ENCODE results near the gene FBXW11.
"Not testable (repeated sequence)": the region's sequence is repeated elsewhere in the genome, so short reads cannot be mapped to it uniquely, and the experiment has no call there.

Gene FBXW11

DNA sequence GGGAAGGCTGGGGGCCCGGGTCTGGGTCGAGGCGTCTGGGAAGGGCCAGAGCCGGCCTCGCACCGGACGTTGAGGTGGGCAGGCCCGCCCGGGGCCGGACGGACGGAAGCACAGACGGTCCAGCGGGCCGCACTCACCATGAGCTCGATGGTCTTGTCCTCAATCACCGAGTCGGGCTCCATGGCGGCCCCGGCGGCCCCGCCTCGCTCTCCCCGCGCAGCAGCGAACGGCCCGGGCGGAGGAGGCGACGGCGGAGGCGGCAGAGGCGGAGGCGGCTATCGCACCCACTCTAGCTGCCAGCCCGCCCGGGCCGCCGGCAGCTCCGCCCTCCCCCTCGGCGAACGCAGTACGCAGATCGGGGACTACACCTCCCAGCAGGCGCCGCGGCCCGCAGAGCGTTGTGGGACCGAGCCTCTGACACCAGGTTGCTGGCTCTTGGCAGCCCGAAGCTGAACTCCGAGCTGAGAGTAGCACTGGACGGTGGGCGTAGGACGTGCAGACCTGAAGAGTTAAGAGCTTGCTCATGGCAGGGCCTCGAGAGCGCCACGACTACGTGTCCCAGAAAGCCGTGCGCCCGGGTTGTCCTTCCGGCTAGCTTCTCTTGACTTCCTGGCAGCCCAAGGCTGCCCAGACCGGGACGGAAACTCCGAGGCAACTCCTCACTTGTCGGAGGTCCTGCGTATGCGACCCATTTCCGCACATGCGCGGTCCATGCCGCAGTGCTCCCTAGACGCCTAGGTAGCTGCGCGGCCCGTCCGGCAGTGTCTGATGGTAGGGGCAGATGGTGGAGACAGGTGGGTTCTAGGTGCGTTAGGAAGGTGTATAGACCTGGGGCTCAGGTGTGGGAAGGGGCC lies at the start of gene FBXW11:
Gene FBXW11, minus strand, starts transcription at position 318 of the 854 bp plus-strand sequence. Its CDS starts 136 bp downstream, at position 182.
- DNase-seq: peak; percentile 93

DNA sequence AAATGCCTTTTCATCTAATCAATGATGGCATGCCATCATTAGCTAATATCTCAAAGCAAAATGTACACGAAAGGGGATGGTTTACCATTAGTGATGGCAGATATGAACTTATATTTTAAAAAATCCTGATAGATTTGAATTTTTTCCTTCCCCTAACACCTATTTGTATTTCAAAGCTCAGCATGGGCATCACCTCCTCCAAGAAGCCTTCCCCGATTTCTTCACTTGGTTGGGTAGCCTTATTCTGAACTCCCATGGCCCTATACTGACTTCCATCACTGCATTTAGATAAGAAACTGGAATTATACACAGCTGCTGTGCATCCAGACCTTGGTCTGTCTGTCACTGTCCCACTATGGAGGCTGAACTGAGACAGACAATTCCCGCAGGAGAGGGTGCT lies 49.6 kb upstream of the FBXW11 start:
- DNase-seq: no peak

DNA sequence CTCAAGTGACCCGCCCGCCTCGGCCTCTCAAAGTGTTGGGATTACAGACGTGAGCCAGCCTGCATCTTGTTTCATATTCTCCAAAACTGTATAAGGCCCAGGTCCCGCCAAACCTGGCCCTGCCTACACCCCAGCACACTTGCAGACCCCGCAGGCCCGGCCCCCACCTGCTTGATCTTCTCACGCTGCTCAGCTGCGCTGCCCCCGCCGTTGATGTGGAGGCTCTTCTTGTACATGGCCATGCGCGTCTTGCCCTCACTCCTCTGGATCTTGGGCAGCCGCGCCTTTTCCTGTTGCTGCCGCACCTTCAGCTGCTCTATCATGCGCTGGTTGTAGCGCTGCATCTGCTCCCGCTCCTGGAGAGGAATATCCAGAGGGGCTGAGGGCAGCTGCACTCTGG lies 49.0 kb upstream of the FBXW11 start:
- DNase-seq: no peak

DNA sequence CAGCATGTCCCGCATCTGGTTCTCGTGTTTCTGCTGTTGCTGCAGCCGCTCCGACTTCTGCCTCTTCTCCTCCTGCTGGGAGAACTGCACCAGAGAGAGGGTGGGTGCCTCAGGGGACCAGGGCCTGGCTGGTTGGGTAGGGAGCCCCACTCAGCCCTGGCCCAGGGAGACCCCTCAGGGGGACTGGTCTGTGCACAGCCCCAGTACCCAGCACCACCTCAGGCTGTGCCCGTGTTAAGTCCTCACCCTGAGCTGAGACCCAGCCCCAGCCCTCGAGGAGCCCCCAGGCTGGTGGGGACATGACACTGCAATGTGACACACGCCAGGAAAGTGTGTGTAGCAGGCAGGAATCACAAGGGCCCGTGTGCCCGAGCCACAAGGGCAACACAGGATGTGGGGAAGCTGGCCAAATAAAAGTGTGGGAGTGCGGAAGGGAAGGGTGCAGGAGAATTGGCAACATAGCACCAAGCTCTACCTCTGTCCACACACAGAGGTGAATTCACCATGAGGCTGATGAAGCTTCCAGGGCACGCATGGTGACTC lies 48.2 kb upstream of the FBXW11 start:
- no peak for DNase-seq

DNA sequence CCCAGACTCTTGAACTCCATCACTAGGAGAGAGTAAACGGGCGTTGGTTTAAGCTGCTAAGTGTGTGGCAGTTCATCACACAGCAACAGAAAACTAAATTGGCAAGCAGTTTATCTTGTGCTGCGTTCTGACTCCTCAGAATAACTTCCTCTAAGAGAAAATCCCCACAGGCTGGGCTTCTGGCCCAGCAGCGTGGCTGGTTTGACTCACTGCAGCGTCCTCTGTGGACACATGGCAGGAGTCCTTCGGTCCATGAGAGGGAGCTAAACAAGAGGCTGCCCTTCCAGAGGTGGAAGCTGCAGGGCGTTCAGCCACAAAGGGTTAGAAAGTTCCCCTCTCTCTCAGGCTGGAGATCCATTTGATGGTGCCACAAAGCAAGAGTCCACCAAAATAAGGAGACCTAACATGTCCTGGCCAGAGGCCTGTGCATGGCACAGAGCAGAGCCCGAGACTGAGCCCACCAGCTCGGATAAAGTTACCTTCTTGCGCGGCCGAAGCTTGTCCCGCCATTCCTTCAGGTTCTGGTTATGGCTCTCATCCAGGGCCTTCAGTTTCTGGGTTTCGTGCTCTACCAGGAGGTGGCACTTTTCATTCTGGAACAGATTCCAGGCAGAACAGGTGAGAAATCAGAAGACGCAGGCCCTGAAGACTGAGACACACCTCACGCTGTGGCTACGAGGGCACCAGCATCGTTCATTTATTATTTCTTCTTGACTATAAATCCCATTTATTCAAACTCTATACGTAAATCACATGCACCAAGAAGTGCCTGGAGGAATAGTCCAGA lies 46.2 kb upstream of the FBXW11 start:
- DNase-seq: no peak

DNA sequence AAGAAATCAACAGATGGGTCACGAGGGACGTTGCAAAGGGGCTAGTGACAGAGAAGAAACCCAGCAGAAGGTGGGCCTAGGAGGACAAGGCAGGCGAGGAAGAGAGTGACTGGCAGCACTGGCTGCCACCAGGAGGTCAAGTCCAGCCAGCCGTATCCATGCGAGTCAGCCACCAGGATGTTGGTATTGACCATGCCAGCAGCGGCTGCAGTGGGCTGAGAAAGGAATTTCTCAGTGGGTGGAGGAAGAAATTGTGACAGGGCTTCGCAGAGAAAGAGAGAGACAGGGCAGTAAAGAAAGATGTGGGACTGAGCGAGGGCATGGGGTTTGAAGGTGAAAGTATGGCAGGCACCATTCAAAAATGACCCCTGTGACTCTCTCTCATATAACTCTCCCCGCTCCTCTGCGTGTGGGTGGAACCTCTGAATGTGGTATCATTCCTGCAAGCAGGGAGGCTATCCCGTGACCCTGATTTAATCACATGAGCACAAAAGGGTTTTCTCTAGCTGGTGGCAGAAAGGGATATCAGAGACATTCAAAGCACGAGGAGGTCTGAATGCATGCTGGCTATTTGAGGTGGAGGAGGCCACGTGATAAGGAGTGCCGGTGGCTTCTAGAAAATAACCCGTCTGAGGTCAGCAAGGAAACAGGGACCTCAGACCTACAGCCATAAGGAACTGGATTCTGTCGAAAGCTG lies 45.4 kb upstream of the FBXW11 start:
- DNase-seq: no peak

DNA sequence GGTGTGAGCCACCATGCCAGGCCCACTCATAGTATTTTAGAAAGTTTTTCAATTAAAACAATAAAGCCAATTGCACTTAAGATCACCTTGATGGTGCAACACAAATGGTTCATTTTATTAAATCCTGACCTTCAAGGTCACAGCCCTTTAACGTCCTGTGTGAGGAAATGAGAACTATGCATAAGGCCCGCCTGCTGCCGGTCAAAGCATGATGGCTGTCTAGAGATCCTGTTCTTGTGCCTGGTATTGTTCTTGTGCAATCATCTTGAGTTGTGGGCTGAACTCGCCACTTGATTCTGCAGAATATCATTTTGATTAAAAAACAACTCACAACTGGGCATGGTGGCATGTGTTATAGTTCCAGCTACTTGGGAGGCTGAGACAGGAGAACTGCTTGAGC lies 43.6 kb upstream of the FBXW11 start:
- DNase-seq: no peak

DNA sequence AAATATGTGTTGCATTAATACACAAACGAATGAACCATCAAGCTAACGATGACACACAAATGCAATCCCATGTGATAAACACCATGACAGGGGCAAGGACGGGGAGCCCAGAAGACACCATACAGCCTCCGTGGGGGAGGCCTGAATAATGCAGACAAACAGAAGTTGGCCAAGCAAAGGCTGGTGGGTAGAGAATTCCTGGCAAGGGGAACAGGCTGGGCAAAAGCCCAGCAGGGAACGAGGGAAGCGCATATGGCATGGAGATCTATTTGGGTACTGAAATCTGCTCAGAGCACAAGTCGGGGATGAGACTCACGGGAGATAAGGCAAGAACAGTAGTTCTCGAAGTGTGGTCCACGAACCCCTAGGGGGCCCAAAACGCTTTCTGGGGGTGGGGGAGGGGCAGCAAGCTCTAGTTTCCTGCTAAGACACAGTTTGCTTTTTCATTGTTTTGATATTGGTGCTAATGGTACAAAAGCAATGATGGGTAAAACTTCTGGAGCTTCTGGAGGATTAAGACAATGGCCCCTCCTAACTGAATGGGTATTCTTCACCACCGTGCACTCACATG lies 42.9 kb upstream of the FBXW11 start:
- no peak for DNase-seq

DNA sequence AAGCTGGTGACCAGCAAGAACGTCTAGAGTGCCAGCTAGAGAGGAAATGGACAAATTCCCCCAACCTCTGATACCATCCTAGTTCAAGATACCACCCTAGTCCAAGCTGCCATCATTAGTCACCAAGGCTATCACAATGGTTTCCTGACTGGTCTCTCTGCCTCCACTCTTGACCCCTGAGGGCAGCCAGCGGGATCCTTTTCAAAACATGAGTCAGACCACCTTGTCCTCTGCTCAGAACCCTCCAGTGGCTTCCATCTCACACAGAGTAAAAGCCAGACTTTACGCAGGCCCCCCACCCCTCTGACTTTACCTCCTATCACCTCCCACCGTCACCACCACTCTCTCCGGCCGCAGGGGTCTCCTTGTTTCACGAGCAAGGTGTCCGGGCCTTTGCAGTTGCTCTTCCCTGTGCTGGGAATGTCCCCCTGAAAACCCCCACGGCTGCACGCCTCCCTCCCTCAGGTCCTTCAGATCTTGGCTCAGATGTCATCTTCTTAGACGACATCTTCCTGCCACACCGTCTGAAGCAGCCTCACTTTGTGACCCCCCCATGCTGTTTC lies 42.2 kb upstream of the FBXW11 start:
- no peak for DNase-seq

DNA sequence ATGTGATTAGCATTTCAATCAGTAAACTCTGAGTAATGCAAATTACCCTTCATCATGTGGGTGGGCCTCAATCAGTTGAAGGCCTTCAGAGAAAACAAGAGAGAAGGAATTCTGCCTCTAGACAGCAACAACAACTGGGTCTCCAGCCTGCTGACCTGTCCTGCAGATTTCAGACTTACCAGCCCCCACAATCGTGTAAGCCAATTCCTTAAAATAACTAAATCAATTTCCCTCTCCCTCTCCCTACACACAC lies 41.7 kb upstream of the FBXW11 start:
- DNase-seq: no peak

DNA sequence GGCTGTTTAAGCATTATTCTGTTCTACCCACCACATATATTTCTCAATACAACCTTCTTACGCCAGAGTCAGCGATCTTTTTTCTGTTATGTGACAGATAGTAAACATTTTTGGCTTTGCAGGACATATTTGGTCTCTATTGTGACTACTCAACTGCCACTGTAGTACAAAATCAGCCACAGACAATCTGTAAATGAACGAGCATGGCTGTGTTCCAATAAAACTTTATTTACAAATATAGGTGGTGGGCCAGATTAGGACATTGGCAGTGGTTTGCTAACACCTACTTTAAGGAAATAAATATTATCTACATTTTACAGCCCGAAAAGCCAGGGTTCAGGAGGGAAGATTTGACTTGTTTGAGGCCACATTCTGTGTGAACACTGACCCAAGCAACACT lies 40.2 kb upstream of the FBXW11 start:
- DNase-seq: no peak

DNA sequence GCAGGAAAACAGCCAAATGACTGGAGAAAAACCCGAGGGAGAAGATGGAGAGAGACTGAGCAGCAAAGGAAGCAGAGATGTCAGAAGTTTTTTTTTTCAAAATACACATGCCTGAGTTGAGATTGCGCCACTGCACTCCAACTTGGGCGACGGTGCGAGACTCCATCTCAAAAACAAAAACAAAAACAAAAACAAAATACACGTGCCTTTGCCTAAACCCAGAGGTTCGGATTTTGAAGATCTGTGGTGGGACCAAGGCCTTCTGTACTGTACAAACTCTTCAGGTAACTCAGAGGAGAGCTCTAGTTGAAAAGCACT lies 38.8 kb upstream of the FBXW11 start:
- no peak for DNase-seq

DNA sequence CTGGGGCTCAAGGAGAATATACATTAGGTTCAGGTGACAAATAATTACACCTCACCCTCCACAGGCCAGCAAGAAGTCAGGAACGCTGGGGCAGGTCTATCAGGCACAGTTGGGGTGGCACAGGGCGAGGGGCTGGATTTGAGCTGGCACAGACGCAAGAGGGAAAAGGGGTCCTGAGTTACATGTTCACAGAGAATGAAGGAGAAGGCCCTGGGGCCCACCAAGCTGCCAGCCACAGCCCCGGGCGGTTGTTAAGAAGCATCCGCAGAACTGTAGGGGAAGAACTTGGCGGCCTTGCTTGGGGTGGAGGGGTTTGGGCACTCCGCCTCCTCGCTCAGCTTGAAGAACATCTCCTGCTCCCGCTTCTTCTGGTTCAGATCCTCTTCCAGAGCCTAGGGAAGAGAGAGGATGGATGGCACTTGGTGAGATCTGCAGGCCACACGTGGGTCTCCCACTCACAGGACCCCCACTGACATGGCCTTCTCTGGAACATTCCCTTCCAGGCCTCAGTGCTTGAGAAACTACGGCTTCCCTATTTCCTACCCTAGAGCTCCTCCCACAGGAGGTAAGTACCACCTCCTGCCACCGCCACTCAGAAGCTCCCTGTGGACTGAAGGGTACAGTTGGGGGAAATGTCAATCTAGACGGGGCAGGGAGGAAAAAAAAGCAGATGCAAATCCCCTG lies 38.3 kb upstream of the FBXW11 start:
- no peak for DNase-seq

DNA sequence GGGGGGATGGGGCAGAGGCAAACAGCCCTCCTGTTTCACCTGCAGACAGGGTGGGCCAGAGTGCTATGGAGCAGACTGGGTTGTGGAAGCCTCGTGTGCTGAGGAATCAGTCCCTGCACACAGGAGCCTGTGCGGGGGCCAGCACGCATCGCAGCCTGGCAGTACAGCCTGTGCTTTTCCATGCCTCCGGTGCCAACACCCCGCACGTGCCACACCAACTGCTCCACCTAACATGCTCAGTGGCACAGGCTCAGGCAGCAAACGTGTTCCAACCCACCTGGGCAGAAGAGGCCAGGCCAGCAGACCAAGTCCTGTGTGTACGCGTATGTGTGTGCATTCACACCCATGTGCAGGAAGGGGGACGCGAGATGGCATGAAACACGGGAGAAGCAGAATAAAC lies 37.4 kb upstream of the FBXW11 start:
- no peak for DNase-seq

DNA sequence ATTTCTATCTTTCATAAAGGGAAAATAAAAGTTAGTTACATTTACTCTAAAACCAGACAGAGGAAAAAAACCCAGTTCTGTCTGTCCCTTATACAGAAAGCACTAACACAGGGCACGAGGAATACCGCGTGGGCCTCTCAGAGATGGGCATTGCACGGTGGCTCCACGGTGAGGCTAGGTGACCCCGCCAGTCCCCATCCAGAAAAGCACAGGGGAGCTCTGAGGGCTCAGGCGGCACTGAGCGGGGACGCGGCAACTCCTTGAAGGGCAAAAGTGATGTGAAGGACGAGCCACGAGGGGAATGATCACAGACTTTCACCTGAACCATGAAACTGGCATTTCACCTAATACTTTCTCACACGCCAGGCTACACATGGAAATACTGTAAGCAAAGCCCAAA lies 35.7 kb upstream of the FBXW11 start:
- DNase-seq: no peak

DNA sequence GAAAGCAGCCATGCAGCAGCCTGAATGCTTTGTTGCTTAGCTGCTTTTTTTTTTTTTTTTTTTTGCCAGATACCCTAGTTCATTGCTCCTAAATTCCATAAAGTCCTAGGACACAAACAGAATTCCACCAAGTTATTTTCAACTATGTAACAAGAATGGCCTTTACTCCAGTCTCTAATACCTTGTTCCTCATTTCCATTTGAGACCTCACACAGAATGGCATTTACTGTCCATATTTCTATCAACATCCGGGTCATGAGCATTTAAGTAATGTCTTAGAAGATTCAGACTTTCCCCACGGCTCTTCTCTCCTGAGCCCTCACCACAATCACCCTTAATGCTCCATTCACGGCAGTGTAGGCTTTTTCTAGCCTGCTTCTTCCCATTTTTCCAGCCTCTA lies 31.7 kb upstream of the FBXW11 start:
- DNase-seq: no peak

DNA sequence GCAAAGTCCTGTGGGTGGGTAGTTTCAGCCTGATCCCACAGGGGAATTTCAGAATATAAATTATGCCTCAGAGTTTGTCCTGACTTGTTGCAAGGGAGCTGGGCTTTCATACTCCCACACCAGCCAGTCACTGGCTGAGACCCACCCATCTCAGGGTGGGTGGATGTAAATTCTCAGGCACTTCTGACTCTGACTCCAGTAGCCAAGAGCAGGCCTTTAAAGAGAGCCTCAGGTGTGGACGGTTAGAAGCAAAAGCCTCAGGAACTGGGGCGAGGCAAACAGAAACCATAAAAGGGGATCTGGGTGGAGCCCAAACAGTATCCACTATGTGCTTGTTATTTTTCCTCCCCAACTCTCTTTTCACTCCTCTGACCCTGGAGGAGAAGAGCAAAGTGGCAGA lies 28.6 kb upstream of the FBXW11 start:
- no peak for DNase-seq

DNA sequence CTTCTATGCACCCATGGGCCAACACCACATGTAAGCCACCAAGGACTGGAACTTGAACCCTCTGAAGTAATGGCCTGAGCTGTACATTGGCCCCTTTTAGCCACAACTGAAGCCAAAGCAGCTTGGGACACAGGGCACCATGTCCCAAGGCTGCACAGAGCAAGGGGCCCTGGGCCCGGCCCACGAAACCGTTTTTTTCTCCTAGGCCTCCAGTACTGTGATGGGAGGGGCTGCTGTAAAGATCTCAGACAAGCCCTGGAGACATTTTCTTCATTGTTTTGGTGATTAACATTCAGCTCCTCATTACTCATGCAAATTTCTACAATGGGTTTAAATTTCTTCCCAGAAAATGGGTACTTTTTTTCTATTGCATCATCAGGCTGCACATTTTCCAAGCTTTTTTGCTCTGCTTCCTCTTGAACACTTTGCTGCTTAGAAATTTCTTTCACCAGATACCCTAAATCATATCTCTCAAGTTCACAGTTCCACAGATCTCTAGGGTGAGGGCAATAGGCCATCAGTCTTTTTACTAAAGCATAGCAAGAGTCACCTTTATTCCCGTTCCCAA lies 25.5 kb upstream of the FBXW11 start:
- DNase-seq: no peak

DNA sequence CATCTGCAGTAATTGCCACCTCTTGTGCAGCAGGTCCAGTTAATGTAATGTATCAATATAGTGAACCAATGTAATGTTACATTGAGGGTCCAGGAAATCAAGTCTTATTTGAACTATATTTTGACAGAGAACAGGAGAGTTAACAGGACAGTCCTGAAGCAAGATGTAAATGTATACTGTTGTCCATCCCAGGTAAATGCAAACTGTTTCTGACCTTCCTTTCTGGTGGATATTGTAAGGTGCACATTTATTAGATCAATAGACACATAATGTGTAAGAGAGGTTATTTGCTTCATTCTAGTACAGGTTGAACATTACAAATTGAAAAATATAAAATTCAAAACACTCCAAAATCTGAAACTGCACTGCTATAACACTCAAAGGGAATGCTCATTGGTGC lies 23.4 kb upstream of the FBXW11 start:
- no peak for DNase-seq

DNA sequence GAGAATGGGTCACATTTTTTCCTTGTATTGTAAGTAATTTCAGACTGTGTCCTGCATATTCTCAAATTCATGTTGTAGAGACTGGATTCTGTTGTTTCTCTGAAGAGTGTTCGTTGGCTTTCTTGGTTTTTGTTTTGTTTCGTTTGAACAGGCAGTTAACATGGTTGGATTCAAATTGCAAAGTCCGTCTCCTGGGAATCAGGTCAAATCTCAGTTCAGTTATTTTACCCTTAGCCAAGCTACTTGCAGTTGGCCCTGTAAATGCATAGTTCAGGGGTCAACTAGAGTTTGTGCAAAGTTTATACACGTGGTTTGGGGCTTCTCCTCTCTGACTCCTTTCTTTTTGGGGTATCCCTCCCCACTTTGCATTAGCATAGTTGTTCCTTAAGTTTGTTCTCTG lies 21.7 kb upstream of the FBXW11 start:
- DNase-seq: no peak

DNA sequence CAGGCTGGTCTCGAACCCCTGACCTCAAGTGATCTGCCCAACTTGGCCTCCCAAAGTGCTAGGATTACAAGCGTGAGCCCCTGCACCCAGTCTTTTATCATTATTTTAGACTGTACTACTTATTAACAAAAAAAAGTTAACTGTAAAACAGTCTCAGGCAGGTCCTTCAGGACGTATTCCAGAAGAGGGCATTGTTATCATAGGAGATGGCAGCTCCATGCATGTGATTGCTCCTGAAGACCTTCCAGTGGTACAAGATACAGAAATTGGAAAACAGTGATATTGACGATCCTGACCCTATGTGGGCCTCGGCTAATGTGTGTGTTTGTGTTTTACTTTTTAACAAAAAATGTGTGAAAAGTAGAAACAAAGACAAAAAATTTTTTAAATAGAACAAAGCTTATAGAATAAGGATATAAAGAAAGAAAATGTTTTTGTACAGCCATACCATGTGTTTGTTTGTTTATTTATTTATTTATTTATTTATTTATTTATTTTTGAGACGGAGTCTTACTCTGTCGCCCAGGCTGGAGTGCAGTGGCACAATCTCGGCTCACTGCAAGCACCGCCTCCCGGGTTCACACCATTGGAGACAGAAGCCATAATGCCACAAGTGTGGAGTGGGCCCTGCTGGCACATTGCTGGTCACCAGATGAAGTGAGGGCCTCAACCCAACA lies 13.8 kb upstream of the FBXW11 start:
- not testable (repeated sequence) for DNase-seq

DNA sequence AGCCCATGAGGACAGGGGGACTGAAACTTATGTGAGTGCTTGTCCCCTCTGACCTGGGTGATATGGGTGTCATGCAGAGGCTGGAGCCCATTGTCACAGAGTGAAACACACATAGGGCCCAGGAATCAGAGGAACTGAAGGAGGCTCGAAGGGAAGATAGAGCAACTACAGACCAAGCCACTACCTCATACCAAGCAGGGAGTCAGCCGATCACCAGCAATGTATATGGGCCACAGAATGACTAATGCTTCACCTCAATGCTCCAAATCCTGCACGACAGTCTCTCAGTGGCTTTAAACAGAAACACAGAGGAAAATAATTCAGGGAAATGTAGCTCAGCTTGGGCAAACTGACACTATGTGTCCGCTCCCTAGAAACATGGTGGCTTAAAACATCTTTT lies 8.9 kb upstream of the FBXW11 start:
- no peak for DNase-seq

Data from stimulated activated CD4-positive, alpha-beta T cell treated with anti-CD3 and anti-CD28 coated beads, Interleukin-12 subunit alpha, Interleukin-12 subunit beta, amount 100 ng/mL, for 4 hours (primary cell).